ENCODE measurements around the gene LMO1. TPM values are rescaled to one million over a fixed set of nuclear protein-coding genes. Genes with fewer than 3 reads are reported as not detected.

Gene LMO1
- total RNA-seq, 3 donors from 2014 or later (not counting 1 experiment from before 2014, with no cell fraction given) = not detected

DNA sequence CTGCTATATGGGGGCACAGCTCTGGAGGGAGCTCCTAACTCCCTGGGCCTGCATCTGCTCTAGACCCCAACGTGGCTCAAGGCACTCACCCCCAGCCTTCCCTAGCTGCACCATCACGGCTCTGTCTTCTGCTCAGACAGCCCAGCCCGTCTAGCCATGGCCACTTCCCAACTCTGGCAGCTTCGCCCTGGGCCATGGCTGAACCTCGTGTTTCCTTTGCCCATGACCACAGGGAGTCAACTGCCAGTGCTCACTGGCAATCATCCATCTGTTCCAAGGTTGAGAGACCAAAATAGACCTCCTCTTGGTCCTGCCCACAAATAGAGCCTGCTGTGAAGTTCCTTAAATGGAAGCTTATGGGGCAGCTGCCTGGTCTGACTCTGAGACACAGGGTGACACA lies 5.4 kb downstream of the LMO1 start:
- no peak for DNase-seq

DNA sequence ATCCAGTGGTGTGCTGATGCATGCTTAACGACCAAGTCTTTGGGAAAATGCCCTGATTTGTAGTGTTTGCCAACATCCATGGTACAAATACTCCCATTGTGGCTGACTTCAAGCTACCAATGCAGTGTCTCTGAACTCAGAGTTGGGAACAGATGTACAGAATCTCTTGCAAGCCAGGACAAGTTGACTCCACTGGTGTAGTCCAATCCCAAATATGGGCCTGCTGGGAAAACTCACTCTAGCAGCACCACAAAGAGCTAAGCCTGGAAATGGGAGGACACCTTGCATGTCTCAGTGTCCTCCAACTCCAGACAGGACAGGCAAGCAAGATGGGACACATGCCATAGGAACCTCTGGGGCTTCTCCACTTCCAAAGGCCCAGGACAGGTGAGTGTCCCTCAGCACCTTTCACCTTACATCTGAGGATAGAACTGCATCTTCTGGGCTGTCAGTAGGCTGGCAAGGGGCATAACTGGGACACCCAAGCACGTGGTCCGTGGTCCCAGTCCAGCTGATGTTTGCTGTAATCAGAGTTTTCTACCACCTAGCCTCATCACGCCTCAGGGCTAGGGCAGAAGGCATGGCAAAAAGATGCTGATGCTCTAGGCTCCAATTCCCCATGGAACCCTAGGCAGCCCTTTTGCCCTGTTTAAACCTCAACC lies 6.5 kb downstream of the LMO1 start:
- Histone ChIP-seq H3K36me3 (ENCODE audit: control insufficient read depth, insufficient read depth, low read length) (no peaks in the 10 kb centered on the region), H3K9me3 (ENCODE audit: control insufficient read depth, insufficient read depth, low read length) (no peaks in the 10 kb centered on the region), H3K27ac (ENCODE audit: low read length) (no peak overlapping the region), H3K4me3 (ENCODE audit: low read length) (no peak overlapping the region), H3K27me3 (ENCODE audit: control insufficient read depth, insufficient read depth, low read length) (peaks cover 4% of the 10 kb centered on the region), H3K4me1 (ENCODE audit: control insufficient read depth, insufficient read depth, low read length) (no peaks in the 10 kb centered on the region)
- Mint-ChIP-seq H3K27me3 (ENCODE audit: low read depth in 2 of 2) (peaks cover 17 to 28% of the 10 kb centered on the region in 2 donors), H3K27ac (no peak overlapping the region), H3K9me3 (no peaks in the 10 kb centered on the region), H3K4me3 (no peak overlapping the region), H3K4me1 (no peaks in the 10 kb centered on the region), H3K36me3 (no peaks in the 10 kb centered on the region)
- WGBS (ENCODE audit: insufficient coverage) = 81% methylated on average over 4 of the region's 4 CpGs
- ATAC-seq = no peak
- DNase-seq = no peak
- TF ChIP-seq, protein P1, sequence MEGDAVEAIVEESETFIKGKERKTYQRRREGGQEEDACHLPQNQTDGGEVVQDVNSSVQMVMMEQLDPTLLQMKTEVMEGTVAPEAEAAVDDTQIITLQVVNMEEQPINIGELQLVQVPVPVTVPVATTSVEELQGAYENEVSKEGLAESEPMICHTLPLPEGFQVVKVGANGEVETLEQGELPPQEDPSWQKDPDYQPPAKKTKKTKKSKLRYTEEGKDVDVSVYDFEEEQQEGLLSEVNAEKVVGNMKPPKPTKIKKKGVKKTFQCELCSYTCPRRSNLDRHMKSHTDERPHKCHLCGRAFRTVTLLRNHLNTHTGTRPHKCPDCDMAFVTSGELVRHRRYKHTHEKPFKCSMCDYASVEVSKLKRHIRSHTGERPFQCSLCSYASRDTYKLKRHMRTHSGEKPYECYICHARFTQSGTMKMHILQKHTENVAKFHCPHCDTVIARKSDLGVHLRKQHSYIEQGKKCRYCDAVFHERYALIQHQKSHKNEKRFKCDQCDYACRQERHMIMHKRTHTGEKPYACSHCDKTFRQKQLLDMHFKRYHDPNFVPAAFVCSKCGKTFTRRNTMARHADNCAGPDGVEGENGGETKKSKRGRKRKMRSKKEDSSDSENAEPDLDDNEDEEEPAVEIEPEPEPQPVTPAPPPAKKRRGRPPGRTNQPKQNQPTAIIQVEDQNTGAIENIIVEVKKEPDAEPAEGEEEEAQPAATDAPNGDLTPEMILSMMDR (IDR thresholded peaks at IDR 0.05) = no peak
- intact Hi-C loops (cut with micrococcal nuclease) = no loop called here

More for the DNA sequence above, 5.4 kb downstream of the LMO1 start:
- Histone ChIP-seq H3K4me3 (ENCODE audit: low read length) (no peak overlapping the region), H3K27ac (ENCODE audit: low read length) (no peak overlapping the region), H3K4me1 (ENCODE audit: control insufficient read depth, insufficient read depth, low read length) (peaks cover 7% of the 10 kb centered on the region), H3K27me3 (ENCODE audit: control insufficient read depth, insufficient read depth, low read length) (peaks cover 4% of the 10 kb centered on the region), H3K36me3 (ENCODE audit: control insufficient read depth, insufficient read depth, low read length) (no peaks in the 10 kb centered on the region), H3K9me3 (ENCODE audit: control insufficient read depth, insufficient read depth, low read length) (no peaks in the 10 kb centered on the region)
- Mint-ChIP-seq H3K4me1 (peaks cover 0 to under 1% of the 10 kb centered on the region in 2 donors), H3K27me3 (ENCODE audit: low read depth in 2 of 2) (peaks cover 19 to 30% of the 10 kb centered on the region in 2 donors), H3K9me3 (no peaks in the 10 kb centered on the region), H3K4me3 (no peak overlapping the region), H3K27ac (no peak overlapping the region), H3K36me3 (no peaks in the 10 kb centered on the region)
- 27% methylated on average over 5 of the region's 5 CpGs for WGBS (ENCODE audit: insufficient coverage)
- no peak for ATAC-seq
- intact Hi-C loops (cut with micrococcal nuclease) = no loop called here
- TF ChIP-seq, protein P1 (IDR thresholded peaks at IDR 0.05) = no peak

DNA sequence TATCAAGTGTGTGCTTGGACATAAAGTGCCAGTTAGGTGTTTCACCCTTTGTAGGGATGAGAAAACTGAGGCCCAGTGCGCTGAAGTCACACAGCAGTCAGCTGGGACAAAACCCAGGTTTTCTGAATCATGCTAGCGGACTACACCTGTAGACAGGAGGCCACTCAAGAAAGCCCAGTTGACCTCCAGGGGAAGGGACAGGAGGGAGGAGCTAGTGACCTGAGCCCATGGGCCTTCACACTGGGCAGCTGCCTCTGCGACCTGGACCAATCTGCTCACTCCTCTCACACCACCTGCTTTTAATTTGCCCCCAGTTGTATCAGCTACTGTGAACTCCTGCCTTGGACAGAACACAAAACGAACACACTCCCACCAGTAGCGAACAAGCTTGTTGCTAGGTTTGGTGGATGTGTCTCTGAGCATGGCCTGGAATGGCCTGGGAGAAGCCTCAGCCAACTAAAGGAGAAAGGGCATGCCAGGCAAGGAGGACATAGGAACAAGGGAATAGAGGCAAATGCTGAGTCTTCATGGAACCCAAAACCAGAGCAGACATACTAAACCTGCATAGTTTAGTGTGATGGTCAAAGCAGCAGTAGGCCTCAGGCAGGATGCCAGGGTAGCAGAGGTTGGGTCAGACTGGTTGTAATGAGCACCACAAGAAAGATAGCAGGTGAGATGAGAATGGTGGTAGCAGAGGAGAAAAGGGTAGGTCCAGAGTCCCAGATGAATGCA lies 7.2 kb downstream of the LMO1 start:
- no peak overlapping the region for H3K27ac ChIP-seq (ENCODE audit: low read length)
- TF ChIP-seq, protein P1 (IDR thresholded peaks at IDR 0.05) = no peak
- H3K4me1 Mint-ChIP-seq = no peaks in the 10 kb centered on the region
- H3K27ac Mint-ChIP-seq = no peak overlapping the region
- H3K4me1 ChIP-seq (ENCODE audit: control insufficient read depth, insufficient read depth, low read length) = no peaks in the 10 kb centered on the region
- H3K27me3 ChIP-seq (ENCODE audit: control insufficient read depth, insufficient read depth, low read length) = no peaks in the 10 kb centered on the region
- ATAC-seq (no peak), DNase-seq (no peak)
- H3K9me3 ChIP-seq (ENCODE audit: control insufficient read depth, insufficient read depth, low read length) = no peaks in the 10 kb centered on the region
- H3K36me3 Mint-ChIP-seq = no peaks in the 10 kb centered on the region
- H3K36me3 ChIP-seq (ENCODE audit: control insufficient read depth, insufficient read depth, low read length) = no peaks in the 10 kb centered on the region
- no peaks in the 10 kb centered on the region for H3K9me3 Mint-ChIP-seq
- H3K27me3 Mint-ChIP-seq (ENCODE audit: low read depth in 2 of 2) = peaks cover 10 to 21% of the 10 kb centered on the region in 2 donors
- WGBS (ENCODE audit: insufficient coverage) = 88% methylated on average over 4 of the region's 5 CpGs
- no peak overlapping the region for H3K4me3 ChIP-seq (ENCODE audit: low read length)
- no peak overlapping the region for H3K4me3 Mint-ChIP-seq
- intact Hi-C loops (cut with micrococcal nuclease) = no loop called here
